WTC11 (cell line): ENCODE measurements around the gene EMP2. TPM values are rescaled to one million over a fixed set of nuclear protein-coding genes. Genes with fewer than 3 reads are reported as not detected.

Experiments
- ATAC-seq: fragments of 200-7000 bp; cut with Tn5 transposase; 2 replicates; pipeline ENCODE4 v1.10.0; 2021; ENCODE audit warnings: mild to moderate bottlenecking, moderate library complexity
- CTCF ChIA-PET: fragments of 300-600 bp; sonication (Branson Sonifier 250); formaldehyde crosslinking; loops from one replicate; lab custom pipeline; 2021; ENCODE audit warnings: antibody characterized with exemption; lab: Charles Lee
- POLR2A ChIA-PET: fragments of 350-600 bp; sonication (Branson Sonifier 250); formaldehyde crosslinking; loops from one replicate; lab custom pipeline; 2021; ENCODE audit warnings: antibody characterized with exemption; lab: Charles Lee
- DNase-seq: peaks from one replicate; pipeline ENCODE4 v3.0.0; 2021; ENCODE audit warnings: low spot score
- H3K27ac Mint-ChIP-seq: 2 replicates; pipeline ENCODE4 v1.8.0; 2021; ENCODE audit warnings: mixed read lengths
- H3K27me3 Mint-ChIP-seq: 2 replicates; pipeline ENCODE4 v1.8.0; 2021; ENCODE audit warnings: low read depth, mild to moderate bottlenecking, moderate library complexity, mixed read lengths
- H3K36me3 Mint-ChIP-seq: 2 replicates; pipeline ENCODE4 v1.8.0; 2021; ENCODE audit warnings: mixed read lengths
- H3K4me1 Mint-ChIP-seq: 2 replicates; pipeline ENCODE4 v1.8.0; 2022; ENCODE audit warnings: mixed read lengths
- H3K4me3 Mint-ChIP-seq: 2 replicates; pipeline ENCODE4 v1.8.0; 2021; ENCODE audit warnings: mild to moderate bottlenecking, moderate library complexity, mixed read lengths
- H3K9me3 Mint-ChIP-seq: 2 replicates; pipeline ENCODE4 v1.8.0; 2021; ENCODE audit warnings: mixed read lengths
- ATF6 ChIP-seq: sonication (generic); formaldehyde crosslinking; IDR thresholded peaks from 2 replicates; pipeline ENCODE4 v1.8.1; 2023; ENCODE audit warnings: mild to moderate bottlenecking, missing genetic modification reagents
- CBFB ChIP-seq: sonication (generic); formaldehyde crosslinking; IDR thresholded peaks from 2 replicates; pipeline ENCODE4 v1.8.1; 2022; ENCODE audit warnings: mild to moderate bottlenecking, low read depth, missing genetic modification reagents
- CDX4 ChIP-seq: fragments of 250-450 bp; sonication (Bioruptor Pico); IDR thresholded peaks from 2 replicates; pipeline ENCODE4 v1.9.0; 2021; ENCODE audit warnings: moderate library complexity, mild to moderate bottlenecking, inconsistent platforms, borderline replicate concordance
- E2F1 ChIP-seq: sonication (generic); formaldehyde crosslinking; IDR thresholded peaks from 2 replicates; pipeline ENCODE4 v1.8.0; 2022; ENCODE audit warnings: mild to moderate bottlenecking, missing genetic modification reagents
- E2F5 ChIP-seq: sonication (generic); formaldehyde crosslinking; IDR thresholded peaks from 2 replicates; pipeline ENCODE4 v1.8.1; 2022; ENCODE audit warnings: mild to moderate bottlenecking, moderate library complexity, missing genetic modification reagents
- FOXJ3 ChIP-seq: sonication (generic); formaldehyde crosslinking; IDR thresholded peaks from 2 replicates; pipeline ENCODE4 v1.9.0; 2021; ENCODE audit warnings: missing genetic modification reagents, mild to moderate bottlenecking, borderline replicate concordance
- MXD4 ChIP-seq: fragments of 250-450 bp; sonication (Bioruptor Pico); IDR thresholded peaks from 2 replicates; pipeline ENCODE4 v1.8.0; 2021; ENCODE audit warnings: mild to moderate bottlenecking, moderate library complexity, borderline replicate concordance
- MYBL2 ChIP-seq: sonication (generic); formaldehyde crosslinking; IDR thresholded peaks from 2 replicates; pipeline ENCODE4 v1.8.1; 2023; ENCODE audit warnings: mild to moderate bottlenecking, moderate library complexity, missing genetic modification reagents
- NFATC4 ChIP-seq: fragments of 250-450 bp; sonication (Bioruptor Pico); IDR thresholded peaks from 2 replicates; pipeline ENCODE4 v1.9.0; 2021; ENCODE audit warnings: mild to moderate bottlenecking
- NR1H2 ChIP-seq: sonication (generic); formaldehyde crosslinking; IDR thresholded peaks from 2 replicates; pipeline ENCODE4 v1.9.0; 2021; ENCODE audit warnings: mild to moderate bottlenecking, moderate library complexity, missing genetic modification reagents
- NR2C2 ChIP-seq: sonication (generic); formaldehyde crosslinking; IDR thresholded peaks from 2 replicates; pipeline ENCODE4 v1.8.0; 2022; ENCODE audit warnings: mild to moderate bottlenecking, missing genetic modification reagents
- STAT6 ChIP-seq: sonication (generic); formaldehyde crosslinking; conservative IDR thresholded peaks from 2 replicates; pipeline ENCODE4 v1.8.1; 2023; ENCODE audit warnings: mild to moderate bottlenecking, low read depth, missing genetic modification reagents, moderate library complexity
- TEAD1 ChIP-seq: sonication (generic); formaldehyde crosslinking; IDR thresholded peaks from 2 replicates; pipeline ENCODE4 v1.8.0; 2022; ENCODE audit warnings: mild to moderate bottlenecking, missing genetic modification reagents
- TEAD4 ChIP-seq: sonication (generic); formaldehyde crosslinking; IDR thresholded peaks from 2 replicates; pipeline ENCODE4 v1.8.0; 2022; ENCODE audit warnings: mild to moderate bottlenecking, missing genetic modification reagents
- ZBTB43 ChIP-seq: sonication (generic); formaldehyde crosslinking; IDR thresholded peaks from 2 replicates; pipeline ENCODE4 v1.8.1; 2023; ENCODE audit warnings: mild to moderate bottlenecking, missing genetic modification reagents
- ZNF121 ChIP-seq: sonication (generic); formaldehyde crosslinking; IDR thresholded peaks from 2 replicates; pipeline ENCODE4 v1.8.0; 2023; ENCODE audit warnings: missing genetic modification reagents
- total RNA-seq: library from RNA; stranded (reverse); gene quantifications from 3 replicates; pipeline ENCODE4 v1.2.3, GENCODE V29; 2021

Gene EMP2
- total RNA-seq, 1 experiment from 2014 or later = 16.4 TPM

GRCh38 chr16:10525214-10525825 lies 55.1 kb downstream of the EMP2 start (continued):
- TF ChIP-seq STAT6 (no peak), MYBL2 (CRISPR knock-in tag) (no peak), ZBTB43 (no peak), MXD4 (no peak)
- TF ChIP-seq, all 79 proteins: peak for 0

- CTCF ChIA-PET = interaction anchor here (0.7 to 2.1 kb wide), 8 partner anchors 10 to 1005 kb away, joined by 3 to 15 read pairs (median 3); partner anchors contain the start of gene EMP2
- no peaks in the 10 kb centered on the region; the same call in 1 of the 2 replicates for H3K27me3 Mint-ChIP-seq
- no peak for TF ChIP-seq TEAD1
- no peak for TF ChIP-seq NR2C2 (CRISPR knock-in tag)
- TF ChIP-seq E2F1 (CRISPR knock-in tag) = no peak
- no peak for TF ChIP-seq TEAD4
- TF ChIP-seq NFATC4 (CRISPR knock-in tag) = no peak
- TF ChIP-seq NR1H2 (CRISPR knock-in tag) = no peak
- no peak for TF ChIP-seq CDX4 (CRISPR knock-in tag)
- TF ChIP-seq ZNF121 (CRISPR knock-in tag) = no peak
- TF ChIP-seq CBFB (CRISPR knock-in tag) = no peak
- no peak for TF ChIP-seq ATF6 (CRISPR knock-in tag)
- no peak for TF ChIP-seq E2F5 (CRISPR knock-in tag)
- TF ChIP-seq FOXJ3 = no peak
- TF ChIP-seq, all 79 proteins: peak for 0
- H3K4me1 Mint-ChIP-seq = no peaks in the 10 kb centered on the region
- H3K9me3 Mint-ChIP-seq = no peaks in the 10 kb centered on the region
- H3K4me3 Mint-ChIP-seq = no peak overlapping the region
- DNase-seq = no peak
- POLR2A ChIA-PET = no interaction called here
- no peak overlapping the region for H3K27ac Mint-ChIP-seq
- no peaks in the 10 kb centered on the region for H3K36me3 Mint-ChIP-seq
- ATAC-seq = no peak
These were observed 57.4 kb downstream of the EMP2 start for GRCh38 chr16:10522966-10523365.
